HepG2 (cell line): ENCODE results near the gene ADGRB2. TPM values are rescaled to one million over a fixed set of nuclear protein-coding genes. Genes with fewer than 3 reads are reported as not detected.

Experiments
- HOXA3 ChIP-seq: sonication (generic); formaldehyde crosslinking; IDR thresholded peaks from 2 replicates; pipeline ENCODE4 v1.5.0; 2020; ENCODE audit warnings: missing genetic modification reagents
- KLF11 ChIP-seq: IDR thresholded peaks from 2 replicates; pipeline ENCODE4 v1.6.1; 2016; ENCODE audit warnings: missing compliant biosample characterization
- MATR3 ChIP-seq: sonication (generic); formaldehyde crosslinking; IDR thresholded peaks from 2 replicates; pipeline ENCODE4 v1.4.0; 2020; ENCODE audit warnings: missing genetic modification reagents
- RBM39 ChIP-seq: fragments of 200-400 bp; formaldehyde crosslinking; IDR thresholded peaks from one replicate; pipeline ENCODE4 v1.6.1; 2018; ENCODE audit warnings: antibody characterized with exemption, mild to moderate bottlenecking, low read depth, low read length; ENCODE audit not compliant: poor library complexity, severe bottlenecking
- ZNF264 ChIP-seq: sonication (generic); formaldehyde crosslinking; IDR thresholded peaks from 2 replicates; pipeline ENCODE4 v1.4.0; 2020; ENCODE audit warnings: missing genetic modification reagents
- ZNF710 ChIP-seq: sonication (generic); formaldehyde crosslinking; IDR thresholded peaks from 2 replicates; pipeline ENCODE4 v1.5.0; 2020; ENCODE audit warnings: mild to moderate bottlenecking, missing genetic modification reagents, borderline replicate concordance
- ZNF776 ChIP-seq: sonication (generic); formaldehyde crosslinking; IDR thresholded peaks from 2 replicates; pipeline ENCODE4 v1.4.0; 2020; ENCODE audit warnings: mild to moderate bottlenecking, missing genetic modification reagents
- ZSCAN21 ChIP-seq: sonication (generic); formaldehyde crosslinking; IDR thresholded peaks from 2 replicates; pipeline ENCODE4 v1.8.0; 2022; ENCODE audit warnings: mild to moderate bottlenecking, missing genetic modification reagents, moderate library complexity, borderline replicate concordance
- polyA plus RNA-seq, 8 experiments: library from polyadenylated mRNA; depleted of rRNA in 3 of 8; stranded (reverse) in 7 of 8; unstranded in 1 of 8; fragments of >200 nt; fragmentation: Illumina TruSeq in 4 of 8; extraction: Trizol in 4 of 8; gene quantifications; 2 replicates each; pipeline versions ENCODE4 v1.2.1 to v1.2.3, GENCODE V29; 2011 to 2016; ENCODE audit warnings: low read depth in 4 of 8, missing spikeins in 1 of 8, mixed read lengths in 1 of 8; ENCODE audit not compliant: insufficient read depth in 1 of 8
- total RNA-seq, 5 experiments: library from RNA; depleted of rRNA; stranded (reverse); fragments of >200 nt; fragmentation: Illumina TruSeq; extraction: Trizol; gene quantifications; 2 replicates each; pipeline ENCODE4 v1.2.3, GENCODE V29; 2016; ENCODE audit warnings: low read depth in 1 of 5
- TF ChIP-seq, protein P1 (sequence below): sonication (generic); formaldehyde crosslinking; IDR thresholded peaks from 2 replicates; pipeline ENCODE4 v1.4.0; 2020; ENCODE audit warnings: mild to moderate bottlenecking, missing genetic modification reagents

ADGRB2 gene
- total and polyA plus RNA-seq, 2 of the 13 experiments (the other 11 are each of a cell fraction or from before 2014, with no cell fraction given), result 0.03 to 0.09 TPM

DNA sequence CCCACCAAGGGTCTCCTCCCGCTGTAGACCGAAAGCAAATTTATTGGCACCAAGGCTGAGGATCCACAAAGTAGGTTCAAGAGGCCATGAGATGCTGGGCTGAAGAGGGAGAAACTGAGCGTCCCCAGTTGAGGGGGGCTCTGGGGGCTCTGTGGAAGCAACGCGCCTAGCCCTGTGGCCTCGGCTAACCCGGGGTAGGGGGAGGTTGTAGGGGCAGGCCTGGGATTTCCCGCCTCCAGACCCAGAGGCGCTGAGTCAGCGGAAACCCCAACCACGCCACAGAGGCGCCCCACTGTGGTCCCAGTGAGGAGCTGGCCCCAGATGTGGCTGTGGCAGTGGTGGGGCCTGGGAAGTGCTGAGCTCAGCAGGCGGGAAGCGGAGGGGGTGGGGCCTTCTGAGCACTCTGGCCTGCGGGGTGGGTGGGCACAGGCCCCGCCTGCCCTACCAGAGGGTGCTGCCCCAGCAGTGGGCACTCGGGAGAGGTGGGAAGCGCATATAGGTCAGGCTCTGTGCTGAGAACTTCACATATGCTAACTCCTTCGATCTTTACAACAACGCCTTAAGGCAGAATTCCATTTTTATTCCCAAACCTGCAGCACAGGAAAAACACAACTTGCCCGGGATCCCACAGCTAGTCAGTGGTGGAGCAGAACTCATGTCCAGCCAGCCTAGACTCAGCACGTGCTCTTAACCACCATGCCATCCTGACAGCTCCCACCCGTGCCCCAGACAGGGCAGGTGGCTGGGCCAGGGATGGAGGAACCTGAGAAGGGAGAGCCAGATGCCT is 58.9 kb downstream of the ADGRB2 start (continued):
- TF ChIP-seq ZNF710 (peak; percentile 84), RBM39 (no peak), ZSCAN21 (CRISPR knock-in tag) (no peak), ZNF776 (CRISPR knock-in tag) (peak; percentile 41; the same call in 1 of the 2 replicates), HOXA3 (CRISPR knock-in tag) (no peak), KLF11 (no peak), ZNF264 (CRISPR knock-in tag) (no peak), MATR3 (CRISPR knock-in tag) (no peak)
- TF ChIP-seq, protein P1, sequence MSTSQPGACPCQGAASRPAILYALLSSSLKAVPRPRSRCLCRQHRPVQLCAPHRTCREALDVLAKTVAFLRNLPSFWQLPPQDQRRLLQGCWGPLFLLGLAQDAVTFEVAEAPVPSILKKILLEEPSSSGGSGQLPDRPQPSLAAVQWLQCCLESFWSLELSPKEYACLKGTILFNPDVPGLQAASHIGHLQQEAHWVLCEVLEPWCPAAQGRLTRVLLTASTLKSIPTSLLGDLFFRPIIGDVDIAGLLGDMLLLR (CRISPR knock-in tag), result 0 out of 2 replicates have a peak, but pooled peaks have one; percentile 25
